HEK293T (cell line): ENCODE measurements around the gene GADD45B.
"Not testable (repeated sequence)": the region's sequence is repeated elsewhere in the genome, so short reads cannot be mapped to it uniquely, and the experiment has no call there.

Experiments
- CTCF ChIA-PET: fragments of 350-600 bp; formaldehyde crosslinking; extraction: SDS; loops from one replicate; lab custom pipeline; 2021; ENCODE audit warnings: antibody characterized with exemption, inconsistent platforms; lab: Yijun Ruan, JAX
- POLR2A ChIA-PET: fragments of 350-600 bp; formaldehyde crosslinking; extraction: SDS; loops from one replicate; lab custom pipeline; 2020; ENCODE audit warnings: antibody characterized with exemption, inconsistent platforms; lab: Yijun Ruan, JAX
- DNase-seq: peaks from one replicate; pipeline ENCODE4 v3.0.0; 2012; ENCODE audit warnings: mixed read lengths; ENCODE audit errors: extremely low spot score
- ARNT ChIP-seq: fragments of 450-650 bp; IDR thresholded peaks from 2 replicates; pipeline ENCODE4 v1.6.1; 2017; ENCODE audit warnings: mild to moderate bottlenecking
- BHLHE40 ChIP-seq: fragments of 450-650 bp; IDR thresholded peaks from 2 replicates; pipeline ENCODE4 v1.6.1; 2016; ENCODE audit warnings: mild to moderate bottlenecking, moderate library complexity, borderline replicate concordance
- CTBP1 ChIP-seq: fragments of 450-650 bp; IDR thresholded peaks from 2 replicates; pipeline ENCODE4 v1.6.1; 2016; ENCODE audit warnings: borderline replicate concordance
- ELF4 ChIP-seq: fragments of 450-650 bp; IDR thresholded peaks from 2 replicates; pipeline ENCODE4 v1.6.1; 2017; ENCODE audit warnings: antibody characterized with exemption
- FOXA1 ChIP-seq: fragments of 450-650 bp; IDR thresholded peaks from 2 replicates; pipeline ENCODE4 v1.6.1; 2016; ENCODE audit warnings: mild to moderate bottlenecking
- FOXK2 ChIP-seq: fragments of 450-650 bp; IDR thresholded peaks from 2 replicates; pipeline ENCODE4 v1.6.1; 2016; ENCODE audit warnings: mild to moderate bottlenecking
- FOXM1 ChIP-seq: fragments of 450-650 bp; IDR thresholded peaks from 2 replicates; pipeline ENCODE4 v1.6.1; 2017; ENCODE audit warnings: mild to moderate bottlenecking, borderline replicate concordance
- HDGF ChIP-seq: fragments of 450-650 bp; IDR thresholded peaks from 2 replicates; pipeline ENCODE4 v1.6.1; 2017; ENCODE audit warnings: antibody characterized with exemption, borderline replicate concordance
- L3MBTL2 ChIP-seq: fragments of 450-650 bp; conservative IDR thresholded peaks from 2 replicates; pipeline ENCODE4 v1.6.1; 2016; ENCODE audit warnings: mild to moderate bottlenecking
- LEF1 ChIP-seq: fragments of 450-650 bp; IDR thresholded peaks from 2 replicates; pipeline ENCODE4 v1.6.1; 2017; ENCODE audit warnings: mild to moderate bottlenecking, borderline replicate concordance
- NFRKB ChIP-seq: fragments of 450-650 bp; IDR thresholded peaks from 2 replicates; pipeline ENCODE4 v1.6.1; 2016; ENCODE audit warnings: mild to moderate bottlenecking, moderate library complexity
- SP1 ChIP-seq: fragments of 450-650 bp; IDR thresholded peaks from 2 replicates; pipeline ENCODE4 v1.6.1; 2017
- SUZ12 ChIP-seq: fragments of 450-650 bp; IDR thresholded peaks from 2 replicates; pipeline ENCODE4 v1.6.1; 2016; ENCODE audit warnings: mild to moderate bottlenecking
- TARDBP ChIP-seq: fragments of 450-650 bp; IDR thresholded peaks from 2 replicates; pipeline ENCODE4 v1.6.1; 2016
- ZNF384 ChIP-seq: fragments of 450-650 bp; IDR thresholded peaks from 2 replicates; pipeline ENCODE4 v1.6.1; 2016
- TF ChIP-seq, protein P1 (sequence below): fragments of 450-650 bp; IDR thresholded peaks from 2 replicates; pipeline ENCODE4 v1.6.1; 2016

GADD45B gene

DNA sequence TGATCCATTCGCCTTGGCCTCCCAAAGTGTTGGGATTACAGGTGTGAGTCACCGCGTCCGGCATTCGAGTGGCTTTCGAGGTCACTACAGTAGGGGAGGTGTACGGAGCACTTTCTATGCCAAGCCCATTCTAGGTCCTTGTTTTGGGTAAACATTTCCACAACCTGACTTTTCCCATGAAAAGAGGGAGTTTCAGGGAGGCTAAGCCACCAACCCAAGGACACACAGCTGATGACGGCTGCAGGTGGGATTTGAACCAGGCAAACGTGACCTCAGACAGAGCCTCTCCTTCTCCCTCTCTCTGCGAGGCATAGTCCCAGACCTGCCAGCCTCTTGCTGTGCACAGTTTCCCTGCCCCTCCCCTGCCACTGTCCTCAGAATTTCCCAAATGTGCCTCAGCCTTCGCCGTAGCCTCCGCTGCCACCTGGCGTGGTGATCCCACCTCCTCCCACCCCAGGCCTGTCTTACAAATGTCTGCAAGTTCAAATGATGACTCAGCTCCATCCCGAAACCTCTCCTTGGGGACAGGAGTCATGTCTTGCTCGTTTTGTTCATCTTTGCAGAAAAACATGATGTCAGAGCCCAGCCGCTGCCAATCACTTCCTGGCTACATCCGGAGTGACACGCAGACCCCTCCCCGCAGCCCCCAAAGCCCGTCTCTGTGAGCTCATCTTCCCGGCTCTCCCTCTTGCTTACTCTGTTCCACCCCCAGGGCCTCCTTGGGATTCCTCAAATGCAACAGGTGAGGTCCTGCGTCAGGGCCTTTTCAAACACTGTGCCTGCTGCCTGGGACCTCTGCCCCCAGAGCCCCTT lies 6.6 kb upstream of the GADD45B start:
- CTCF ChIA-PET = interaction anchor here (0.7 to 1.0 kb wide), 3 partner anchors 8 to 166 kb away, joined by 3 to 5 read pairs (median 4); no protein-coding TSS in a partner anchor
- no peak for DNase-seq
- POLR2A ChIA-PET = interaction anchor here (2.9 kb wide), 1 partner anchor 12 kb away, joined by 12 read pairs; the partner anchor contains the start of gene LMNB2
- no peak for TF ChIP-seq FOXK2
- TF ChIP-seq, protein P1, sequence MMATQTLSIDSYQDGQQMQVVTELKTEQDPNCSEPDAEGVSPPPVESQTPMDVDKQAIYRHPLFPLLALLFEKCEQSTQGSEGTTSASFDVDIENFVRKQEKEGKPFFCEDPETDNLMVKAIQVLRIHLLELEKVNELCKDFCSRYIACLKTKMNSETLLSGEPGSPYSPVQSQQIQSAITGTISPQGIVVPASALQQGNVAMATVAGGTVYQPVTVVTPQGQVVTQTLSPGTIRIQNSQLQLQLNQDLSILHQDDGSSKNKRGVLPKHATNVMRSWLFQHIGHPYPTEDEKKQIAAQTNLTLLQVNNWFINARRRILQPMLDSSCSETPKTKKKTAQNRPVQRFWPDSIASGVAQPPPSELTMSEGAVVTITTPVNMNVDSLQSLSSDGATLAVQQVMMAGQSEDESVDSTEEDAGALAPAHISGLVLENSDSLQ = peak; percentile 78
- TF ChIP-seq ELF4 = no peak

DNA sequence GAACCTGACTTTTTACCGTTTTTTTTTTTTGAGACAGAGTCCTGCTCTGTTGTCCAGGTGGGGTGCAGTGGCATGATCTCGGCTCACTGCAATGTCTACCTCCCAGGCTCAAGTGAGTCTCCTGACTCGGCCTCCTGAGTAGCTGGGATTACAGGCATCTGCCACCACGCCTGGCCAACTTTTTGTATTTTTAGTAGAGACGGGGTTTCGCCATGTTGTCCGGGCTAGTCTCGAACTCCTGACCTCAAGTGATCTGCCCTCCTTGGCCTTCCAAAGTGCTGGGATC lies 6.1 kb upstream of the GADD45B start:
- ChIA-PET CTCF (interaction anchor here (0.6 to 1.0 kb wide), 3 partner anchors 8 to 144 kb away, joined by 3 to 4 read pairs (median 4); no protein-coding TSS in a partner anchor), POLR2A (interaction anchor here (2.9 kb wide), 1 partner anchor 13 kb away, joined by 12 read pairs; the partner anchor contains the start of gene LMNB2)
- DNase-seq = not testable (repeated sequence)

GRCh38 chr19:2474232-2475017 lies 1.5 kb upstream of the GADD45B start:
- DNase-seq = peak; percentile 86

GRCh38 chr19:2475018-2475701 lies 767 bp upstream of the GADD45B start:
- TF ChIP-seq, protein P1 = peak; percentile 89
- TF ChIP-seq L3MBTL2 (peak; percentile 67; the same call in 1 of the 2 replicates), NFRKB (no peak), LEF1 (no peak), FOXA1 (no peak)
- ChIA-PET CTCF (interaction anchor here (0.6 to 3.1 kb wide), 5 partner anchors 97 to 136 kb away, joined by 3 to 15 read pairs (median 5); no protein-coding TSS in a partner anchor), POLR2A (interaction anchor here (0.6 to 6.2 kb wide), 55 partner anchors 9 to 600 kb away, joined by 3 to 151 read pairs (median 9); partner anchors contain the start of genes LMNB2, LSM7, SPPL2B and THOP1)
- peak; percentile 43 for DNase-seq

More at GRCh38 chr19:2474232-2475017, 1.5 kb upstream of the GADD45B start:
- ChIA-PET POLR2A (interaction anchor here (0.8 to 6.2 kb wide), 4 partner anchors 11 to 137 kb away, joined by 3 to 151 read pairs (median 36); no protein-coding TSS in a partner anchor), CTCF (interaction anchor here (0.5 to 1.9 kb wide), 7 partner anchors 45 to 162 kb away, joined by 3 to 7 read pairs (median 5); no protein-coding TSS in a partner anchor)
- TF ChIP-seq ARNT (no peak), LEF1 (peak; percentile 32; the same call in 1 of the 2 replicates), TARDBP (peak; percentile 50; the same call in 1 of the 2 replicates)

DNA sequence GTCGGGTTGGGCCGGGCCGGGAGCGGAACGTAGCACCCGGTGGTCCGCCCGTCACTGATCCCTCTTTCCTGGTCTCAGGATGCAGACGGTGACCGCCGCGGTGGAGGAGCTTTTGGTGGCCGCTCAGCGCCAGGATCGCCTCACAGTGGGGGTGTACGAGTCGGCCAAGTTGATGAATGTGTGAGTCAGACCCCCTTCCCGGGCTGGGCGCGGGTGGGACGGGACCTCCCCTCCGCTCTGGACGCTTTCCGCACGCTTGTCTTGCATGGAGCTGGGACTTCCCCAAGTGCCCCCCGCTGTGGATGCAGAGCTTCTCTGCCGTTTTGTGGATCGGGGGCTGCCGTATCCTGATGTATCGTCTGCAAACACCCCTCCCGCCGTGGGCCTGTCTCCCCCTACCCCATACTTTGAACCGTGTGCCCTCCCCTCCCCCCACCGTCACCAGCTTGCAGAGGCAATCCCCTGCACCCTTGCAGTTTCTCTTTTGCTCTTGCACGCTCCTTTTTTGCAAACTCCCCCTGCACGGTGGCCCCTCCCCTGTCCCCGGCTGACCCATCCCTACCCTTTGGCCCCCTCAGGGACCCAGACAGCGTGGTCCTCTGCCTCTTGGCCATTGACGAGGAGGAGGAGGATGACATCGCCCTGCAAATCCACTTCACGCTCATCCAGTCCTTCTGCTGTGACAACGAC lies 669 bp downstream of the GADD45B start:
- TF ChIP-seq CTBP1 (no peak), HDGF (no peak), ELF4 (no peak), SP1 (no peak), ARNT (no peak), LEF1 (no peak; the same call in 1 of the 2 replicates), BHLHE40 (no peak), FOXM1 (no peak), FOXA1 (no peak), FOXK2 (no peak), NFRKB (no peak), TARDBP (no peak), SUZ12 (no peak), L3MBTL2 (no peak), ZNF384 (no peak)
- TF ChIP-seq, protein P1 = no peak
- POLR2A ChIA-PET = interaction anchor here (0.9 to 6.2 kb wide), 47 partner anchors 8 to 598 kb away, joined by 3 to 151 read pairs (median 9); partner anchors contain the start of genes LMNB2, LSM7, SPPL2B and TIMM13
- DNase-seq = peak; percentile 38
- CTCF ChIA-PET = interaction anchor here (0.6 to 3.1 kb wide), 6 partner anchors 20 to 134 kb away, joined by 3 to 15 read pairs (median 4); no protein-coding TSS in a partner anchor
